Hematopoietic multipotent progenitor cell treated with erythropoietin and hydrocortisone succinate and interleukin-3 and kit ligand, for 17 days (in vitro differentiated cells): Measurements from ENCODE around the gene AP3M1.

Source experiments
- DNase-seq: peaks from one replicate; pipeline ENCODE4 v3.0.0-alpha.2; 2015; ENCODE audit warnings: low spot score

Gene AP3M1

DNA sequence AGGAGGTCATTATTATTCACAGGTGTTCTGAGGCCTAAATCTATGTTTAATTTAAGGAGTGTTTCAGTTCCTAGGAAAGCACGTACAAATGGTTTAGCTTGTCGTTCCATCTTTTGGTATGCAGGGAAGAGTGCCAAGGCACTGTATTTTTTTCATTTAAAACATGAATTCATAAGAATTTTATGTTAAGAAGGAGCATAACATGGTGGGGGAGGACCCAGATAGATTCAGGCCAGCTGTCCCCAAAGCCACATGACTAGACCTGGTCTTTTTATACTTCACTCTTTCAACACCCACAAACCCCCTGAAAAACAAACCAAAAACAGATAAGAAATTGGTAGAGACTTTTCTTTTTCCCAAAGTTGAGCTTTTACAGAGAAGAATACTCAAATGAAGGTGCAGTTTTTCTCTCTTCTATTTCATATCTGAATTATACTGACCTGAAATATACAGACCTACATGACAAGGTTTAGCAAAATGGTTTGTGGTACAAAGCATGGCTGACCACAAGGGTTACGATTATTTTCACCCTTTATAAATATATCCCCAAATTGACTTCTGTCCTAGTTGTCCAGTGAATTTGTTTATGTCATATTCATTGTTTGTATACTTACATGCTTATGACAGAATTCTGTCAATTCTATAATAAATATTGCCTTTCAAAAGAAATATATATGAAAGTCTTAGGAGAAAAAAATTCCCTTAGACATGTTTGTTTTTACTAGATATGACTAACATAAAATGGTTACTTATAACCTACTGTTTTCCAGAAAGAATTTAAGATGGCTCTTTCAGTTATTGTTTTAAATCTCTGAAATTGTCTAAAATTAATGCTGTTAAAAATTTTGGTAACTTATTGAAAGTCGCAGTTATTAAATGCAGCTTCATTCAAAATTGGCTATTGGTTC lies 71.3 kb downstream of the AP3M1 start:
- no peak for DNase-seq

GRCh38 chr10:74078037-74078436 lies 72.6 kb downstream of the AP3M1 start:
- DNase-seq = no peak

GRCh38 chr10:74077416-74077815 lies 73.2 kb downstream of the AP3M1 start:
- DNase-seq = no peak

DNA sequence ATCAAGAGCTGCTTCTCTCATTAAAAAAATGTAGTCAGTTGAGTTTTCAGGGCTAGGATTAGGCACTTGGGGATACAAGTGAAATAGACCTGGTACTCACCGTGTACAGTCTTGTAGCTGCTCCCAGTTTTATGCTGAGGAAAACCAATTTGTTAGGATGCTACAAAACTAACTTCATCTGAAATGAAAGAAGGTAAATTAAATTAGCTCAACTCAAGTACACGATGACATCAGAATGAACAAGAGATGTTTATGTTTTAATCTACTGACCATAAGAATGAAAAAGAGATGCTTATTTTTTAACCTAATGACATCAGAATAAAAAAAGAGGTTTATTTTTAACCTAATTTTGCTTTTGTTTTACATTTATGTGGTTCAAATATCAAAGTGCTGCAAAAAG lies 73.7 kb downstream of the AP3M1 start:
- no peak for DNase-seq

- DNase-seq = no peak
Observed at GRCh38 chr10:74075906-74076305, 74.7 kb downstream of the AP3M1 start.

GRCh38 chr10:74072503-74072902 lies 78.1 kb downstream of the AP3M1 start:
- no peak for DNase-seq

- no peak for DNase-seq
Observed at GRCh38 chr10:74071157-74071556, 79.5 kb downstream of the AP3M1 start.
